ENCODE results near the gene SYT1. TPM values are rescaled to one million over a fixed set of nuclear protein-coding genes. Genes with fewer than 3 reads are reported as not detected.

SYT1 gene
- total and polyA plus RNA-seq, 2 of the 4 experiments (the other 2 are of a cell fraction) = 2.8 to 3.0 TPM

DNA sequence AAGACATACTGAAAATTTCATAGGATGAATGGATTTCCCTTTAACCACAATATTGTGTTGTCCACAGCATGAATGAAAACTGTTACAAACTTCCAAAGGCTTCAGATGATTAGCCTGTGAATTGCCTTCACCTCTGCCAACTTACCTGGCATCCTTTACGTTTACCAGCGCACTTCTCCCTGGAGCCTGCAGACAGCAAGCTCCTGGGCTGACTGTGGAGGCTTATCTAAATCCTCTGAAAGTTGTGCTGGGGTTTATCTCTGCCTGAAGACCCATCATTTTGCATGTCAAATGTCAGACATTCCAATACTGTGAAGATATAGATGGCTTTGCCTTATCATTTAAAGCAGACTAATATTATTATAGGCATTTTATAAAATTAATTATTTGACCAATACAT, 403.0 kb downstream of the SYT1 start:
- Histone ChIP-seq H2BK20ac (ENCODE audit: low read depth, low read length) (no peak overlapping the region), H3K4me3 (ENCODE audit: insufficient read depth, low read depth, low read length) (no peak overlapping the region), H4K20me1 (ENCODE audit: insufficient read depth, low read length) (no peaks in the 10 kb centered on the region), H2AFZ (replicated peaks; ENCODE audit: low read length, poor library complexity) (no peak overlapping the region), H3K18ac (ENCODE audit: low read depth, low read length) (no peak overlapping the region), H4K5ac (ENCODE audit: low read depth, low read length) (no peak overlapping the region), H2BK5ac (ENCODE audit: low read depth, low read length, poor library complexity, severe bottlenecking) (no peak overlapping the region), H3K4me2 (ENCODE audit: low read depth, low read length) (no peak overlapping the region), H3K4ac (ENCODE audit: low read depth, low read length) (no peak overlapping the region), H3K4me1 (ENCODE audit: control insufficient read depth, insufficient read depth, low read length) (no peaks in the 10 kb centered on the region), H3K56ac (ENCODE audit: extremely low read depth, insufficient read depth, low read length) (no peak overlapping the region), H3K27me3 (ENCODE audit: control insufficient read depth, insufficient read depth, low read length) (no peaks in the 10 kb centered on the region), H2AK9ac (replicated peaks; ENCODE audit: low read depth, low read length, poor library complexity) (no peak overlapping the region), H2BK120ac (ENCODE audit: low read depth, low read length) (no peak overlapping the region), H3K9me1 (ENCODE audit: insufficient read depth, low read length) (no peaks in the 10 kb centered on the region), H3K36me3 (ENCODE audit: control insufficient read depth, insufficient read depth, low read length) (no peaks in the 10 kb centered on the region), H4K8ac (ENCODE audit: low read depth in 2 of 2, low read length in 2 of 2) (no peak overlapping the region), H3K27ac (ENCODE audit: insufficient read depth, low read length) (no peak overlapping the region), H3K79me1 (ENCODE audit: low read depth in 1 of 2, low read length in 2 of 2) (no peaks in the 10 kb centered on the region), H4K91ac (ENCODE audit: insufficient read depth, low read depth, low read length) (no peak overlapping the region), H3K9ac (ENCODE audit: low read depth, low read length) (no peak overlapping the region), H2BK15ac (ENCODE audit: low read depth, low read length) (no peak overlapping the region), H2AK5ac (ENCODE audit: low read depth, low read length) (no peak overlapping the region), H3K23ac (ENCODE audit: low read depth, low read length) (no peak overlapping the region), H3K9me3 (ENCODE audit: control insufficient read depth, insufficient read depth, low read length) (no peaks in the 10 kb centered on the region), H3K14ac (replicated peaks; ENCODE audit: low read depth, low read length) (no peak overlapping the region)
- dilution Hi-C loops (cut with HindIII; ENCODE audit: low sequenced_read_pairs, unreplicated experiment) = no loop called here
- ChIA-PET POLR2A (ENCODE audit: unreplicated experiment) (no interaction called here), CTCF (no interaction called here)
- ATAC-seq (ENCODE audit: low read depth) = no peak
- no CpG with 5 or more reads among the region's 2 CpGs for WGBS, 2 experiments (ENCODE audit: extremely low coverage in 2 of 2, insufficient read length in 1 of 2)
- in situ Hi-C loops (cut with MboI; ENCODE audit: low sequenced_read_pairs) = no loop called here
- no peak for DNase-seq
- no peak for TF ChIP-seq NFE2L2 (IDR thresholded peaks at IDR 0.05; ENCODE audit: low read depth, low read length)
- TF ChIP-seq SMC3 (IDR thresholded peaks at IDR 0.05; ENCODE audit: low read depth, low read length) = no peak
- TF ChIP-seq, protein P1, sequence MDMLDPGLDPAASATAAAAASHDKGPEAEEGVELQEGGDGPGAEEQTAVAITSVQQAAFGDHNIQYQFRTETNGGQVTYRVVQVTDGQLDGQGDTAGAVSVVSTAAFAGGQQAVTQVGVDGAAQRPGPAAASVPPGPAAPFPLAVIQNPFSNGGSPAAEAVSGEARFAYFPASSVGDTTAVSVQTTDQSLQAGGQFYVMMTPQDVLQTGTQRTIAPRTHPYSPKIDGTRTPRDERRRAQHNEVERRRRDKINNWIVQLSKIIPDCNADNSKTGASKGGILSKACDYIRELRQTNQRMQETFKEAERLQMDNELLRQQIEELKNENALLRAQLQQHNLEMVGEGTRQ (IDR thresholded peaks at IDR 0.05; ENCODE audit: low read depth, low read length) = no peak
- TF ChIP-seq, protein P2, sequence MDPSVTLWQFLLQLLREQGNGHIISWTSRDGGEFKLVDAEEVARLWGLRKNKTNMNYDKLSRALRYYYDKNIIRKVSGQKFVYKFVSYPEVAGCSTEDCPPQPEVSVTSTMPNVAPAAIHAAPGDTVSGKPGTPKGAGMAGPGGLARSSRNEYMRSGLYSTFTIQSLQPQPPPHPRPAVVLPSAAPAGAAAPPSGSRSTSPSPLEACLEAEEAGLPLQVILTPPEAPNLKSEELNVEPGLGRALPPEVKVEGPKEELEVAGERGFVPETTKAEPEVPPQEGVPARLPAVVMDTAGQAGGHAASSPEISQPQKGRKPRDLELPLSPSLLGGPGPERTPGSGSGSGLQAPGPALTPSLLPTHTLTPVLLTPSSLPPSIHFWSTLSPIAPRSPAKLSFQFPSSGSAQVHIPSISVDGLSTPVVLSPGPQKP (IDR thresholded peaks at IDR 0.05; ENCODE audit: borderline replicate concordance, low read depth, low read length) = no peak
- no peak for TF ChIP-seq CEBPB (IDR thresholded peaks at IDR 0.05; ENCODE audit: low read depth, low read length)
- TF ChIP-seq, protein P3, sequence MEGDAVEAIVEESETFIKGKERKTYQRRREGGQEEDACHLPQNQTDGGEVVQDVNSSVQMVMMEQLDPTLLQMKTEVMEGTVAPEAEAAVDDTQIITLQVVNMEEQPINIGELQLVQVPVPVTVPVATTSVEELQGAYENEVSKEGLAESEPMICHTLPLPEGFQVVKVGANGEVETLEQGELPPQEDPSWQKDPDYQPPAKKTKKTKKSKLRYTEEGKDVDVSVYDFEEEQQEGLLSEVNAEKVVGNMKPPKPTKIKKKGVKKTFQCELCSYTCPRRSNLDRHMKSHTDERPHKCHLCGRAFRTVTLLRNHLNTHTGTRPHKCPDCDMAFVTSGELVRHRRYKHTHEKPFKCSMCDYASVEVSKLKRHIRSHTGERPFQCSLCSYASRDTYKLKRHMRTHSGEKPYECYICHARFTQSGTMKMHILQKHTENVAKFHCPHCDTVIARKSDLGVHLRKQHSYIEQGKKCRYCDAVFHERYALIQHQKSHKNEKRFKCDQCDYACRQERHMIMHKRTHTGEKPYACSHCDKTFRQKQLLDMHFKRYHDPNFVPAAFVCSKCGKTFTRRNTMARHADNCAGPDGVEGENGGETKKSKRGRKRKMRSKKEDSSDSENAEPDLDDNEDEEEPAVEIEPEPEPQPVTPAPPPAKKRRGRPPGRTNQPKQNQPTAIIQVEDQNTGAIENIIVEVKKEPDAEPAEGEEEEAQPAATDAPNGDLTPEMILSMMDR (conservative IDR thresholded peaks at IDR 0.05; ENCODE audit: low read depth, low read length) = no peak
- no peak for TF ChIP-seq FOS (IDR thresholded peaks at IDR 0.05; ENCODE audit: low read depth, low read length)
- no peak for TF ChIP-seq MXI1 (IDR thresholded peaks at IDR 0.05; ENCODE audit: borderline replicate concordance, low read depth, low read length)
- no peak for TF ChIP-seq RFX5 (IDR thresholded peaks at IDR 0.05; ENCODE audit: low read depth, low read length)
- TF ChIP-seq RAD21 (IDR thresholded peaks at IDR 0.05; ENCODE audit: low read length) = no peak
- no peak for TF ChIP-seq CHD1 (IDR thresholded peaks at IDR 0.05; ENCODE audit: low read depth, low read length)
- TF ChIP-seq RCOR1 (IDR thresholded peaks at IDR 0.05; ENCODE audit: insufficient replicate concordance, low read length) = no peak
- no peak for TF ChIP-seq BHLHE40 (IDR thresholded peaks at IDR 0.05; ENCODE audit: low read depth, low read length)
- no peak for TF ChIP-seq MAFK (IDR thresholded peaks at IDR 0.05; ENCODE audit: low read depth, low read length)
- no peak for TF ChIP-seq MAZ (IDR thresholded peaks at IDR 0.05; ENCODE audit: borderline replicate concordance, low read depth, low read length)
- no peak for TF ChIP-seq POLR2A (IDR thresholded peaks at IDR 0.05; ENCODE audit: low read depth, low read length)
- intact Hi-C loops (cut with micrococcal nuclease) = no loop called here
- no TSS peak for BruUV-seq (replicated peaks)
